H1 (cell line): Measurements from ENCODE around the gene DMAC1.

Experiments
- ATF2 ChIP-seq: IDR thresholded peaks from 2 replicates; pipeline ENCODE4 v1.6.1; 2012; ENCODE audit warnings: low read length, inconsistent platforms
- BCL11A ChIP-seq, 2 experiments: IDR thresholded peaks; one replicate each; pipeline ENCODE4 v1.6.1; 2011; ENCODE audit warnings: low read depth in 2 of 2, low read length in 2 of 2, mild to moderate bottlenecking in 2 of 2
- CTCF ChIP-seq, 3 experiments: IDR thresholded peaks; 1 replicate in 2 of 3; 2 replicates in 1 of 3; pipeline versions ENCODE4 v1.5.1 to v1.6.1; 2011; ENCODE audit warnings: low read length in 3 of 3, mild to moderate bottlenecking in 3 of 3, inconsistent platforms in 2 of 3, low read depth in 1 of 3, moderate library complexity in 1 of 3; ENCODE audit not compliant: insufficient read depth in 1 of 3; ENCODE audit errors: control extremely low read depth in 1 of 3
- EZH2 ChIP-seq: fragments of 200-600 bp; sonication (generic); IDR thresholded peaks from 2 replicates; pipeline ENCODE4 v1.7.1; 2012; ENCODE audit warnings: low read depth, mild to moderate bottlenecking, moderate library complexity, low read length, inconsistent platforms; ENCODE audit not compliant: severe bottlenecking
- JUND ChIP-seq: IDR thresholded peaks from 2 replicates; pipeline ENCODE4 v1.6.1; 2011; ENCODE audit warnings: mild to moderate bottlenecking, improper control_type of control experiment, low read length
- MAFK ChIP-seq: IDR thresholded peaks from 2 replicates; pipeline ENCODE4 v1.6.1; 2012; ENCODE audit warnings: low read depth, mild to moderate bottlenecking, improper control_type of control experiment, low read length
- POLR2A ChIP-seq, 2 experiments: IDR thresholded peaks; 1 replicate in 1 of 2; 2 replicates in 1 of 2; pipeline ENCODE4 v1.6.1; 2011; ENCODE audit warnings: low read depth in 2 of 2, low read length in 2 of 2, mild to moderate bottlenecking in 2 of 2; ENCODE audit errors: control extremely low read depth in 1 of 2
- RNF2 ChIP-seq: fragments of 200-900, 300-1000 bp; sonication (generic); IDR thresholded peaks from 2 replicates; pipeline ENCODE4 v1.7.1; 2016; ENCODE audit warnings: borderline replicate concordance, low read depth, mild to moderate bottlenecking, antibody characterized with exemption, low read length; ENCODE audit not compliant: poor library complexity, severe bottlenecking; ENCODE audit errors: missing control alignments
- SIRT6 ChIP-seq: IDR thresholded peaks from one replicate; pipeline ENCODE4 v1.7.1; 2012; ENCODE audit warnings: low read length, inconsistent platforms
- SRF ChIP-seq: IDR thresholded peaks from 2 replicates; pipeline ENCODE4 v1.6.1; 2011; ENCODE audit warnings: mild to moderate bottlenecking, low read depth, low read length, moderate library complexity
- TAF1 ChIP-seq: IDR thresholded peaks from 2 replicates; pipeline ENCODE4 v1.6.1; 2011; ENCODE audit warnings: mild to moderate bottlenecking, low read depth, low read length
- YY1 ChIP-seq: IDR thresholded peaks from 2 replicates; pipeline ENCODE4 v1.6.1; 2011; ENCODE audit warnings: low read depth, mild to moderate bottlenecking, low read length

GRCh38 chr9:7752481-7752880 lies 47.1 kb downstream of the DMAC1 start:
- TF ChIP-seq ATF2 (no peak), CTCF (IDR thresholded peaks at IDR 0.05; ENCODE audit: control extremely low read depth in 1 of 3, insufficient read depth in 1 of 3, low read depth in 1 of 3, low read length in 3 of 3) (no peak), EZH2 (no peak), SRF (no peak), YY1 (no peak), POLR2A (IDR thresholded peaks at IDR 0.05; ENCODE audit: control extremely low read depth in 1 of 2, low read depth in 2 of 2, low read length in 2 of 2) (no peak), BCL11A (IDR thresholded peaks at IDR 0.05; ENCODE audit: low read depth in 2 of 2, low read length in 2 of 2) (no peak), RNF2 (no peak), JUND (no peak), SIRT6 (no peak), TAF1 (no peak), MAFK (no peak)
